HEK293 (cell line): ENCODE measurements around the gene SAMD4B.

Experiments used
- ELK4 ChIP-seq: IDR thresholded peaks from 2 replicates; pipeline ENCODE4 v1.6.1; 2011; ENCODE audit warnings: mild to moderate bottlenecking, low read depth, low read length, borderline replicate concordance
- ZFP3 ChIP-seq: fragments of 450-650 bp; formaldehyde crosslinking; IDR thresholded peaks from 2 replicates; pipeline ENCODE4 v1.5.1; 2016; ENCODE audit warnings: low read depth, missing biosample characterization, missing genetic modification characterization
- ZFP37 ChIP-seq: fragments of 450-650 bp; formaldehyde crosslinking; IDR thresholded peaks from 2 replicates; pipeline ENCODE4 v1.5.1; 2016; ENCODE audit warnings: missing biosample characterization, missing genetic modification characterization
- ZNF133 ChIP-seq: fragments of 450-650 bp; formaldehyde crosslinking; IDR thresholded peaks from 2 replicates; pipeline ENCODE4 v1.5.1; 2016; ENCODE audit warnings: missing biosample characterization, missing genetic modification characterization
- ZNF174 ChIP-seq: fragments of 450-650 bp; formaldehyde crosslinking; IDR thresholded peaks from 2 replicates; pipeline ENCODE4 v1.5.0; 2017; ENCODE audit warnings: missing biosample characterization, mild to moderate bottlenecking, missing genetic modification characterization
- ZNF433 ChIP-seq: fragments of 450-650 bp; formaldehyde crosslinking; IDR thresholded peaks from 2 replicates; pipeline ENCODE4 v1.5.1; 2016; ENCODE audit warnings: missing biosample characterization, missing genetic modification characterization, low read depth
- ZNF660 ChIP-seq: fragments of 450-650 bp; IDR thresholded peaks from 2 replicates; pipeline ENCODE4 v1.5.1; 2018; ENCODE audit warnings: missing biosample characterization, mild to moderate bottlenecking, missing genetic modification characterization
- ZNF677 ChIP-seq: fragments of 450-650 bp; IDR thresholded peaks from 2 replicates; pipeline ENCODE4 v1.5.0; 2018; ENCODE audit warnings: missing biosample characterization, mild to moderate bottlenecking, missing genetic modification characterization, moderate library complexity
- TF ChIP-seq, protein P1 (sequence below): fragments of 450-650 bp; formaldehyde crosslinking; IDR thresholded peaks from 2 replicates; pipeline ENCODE4 v1.5.1; 2016; ENCODE audit warnings: missing biosample characterization, missing genetic modification characterization
- TF ChIP-seq, protein P2 (sequence below): fragments of 450-650 bp; formaldehyde crosslinking; IDR thresholded peaks from 2 replicates; pipeline ENCODE4 v1.5.1; 2016; ENCODE audit warnings: missing biosample characterization, missing genetic modification characterization, low read depth

- TF ChIP-seq ZFP37 (tag by site-specific recombination) = no peak
- TF ChIP-seq, protein P1, sequence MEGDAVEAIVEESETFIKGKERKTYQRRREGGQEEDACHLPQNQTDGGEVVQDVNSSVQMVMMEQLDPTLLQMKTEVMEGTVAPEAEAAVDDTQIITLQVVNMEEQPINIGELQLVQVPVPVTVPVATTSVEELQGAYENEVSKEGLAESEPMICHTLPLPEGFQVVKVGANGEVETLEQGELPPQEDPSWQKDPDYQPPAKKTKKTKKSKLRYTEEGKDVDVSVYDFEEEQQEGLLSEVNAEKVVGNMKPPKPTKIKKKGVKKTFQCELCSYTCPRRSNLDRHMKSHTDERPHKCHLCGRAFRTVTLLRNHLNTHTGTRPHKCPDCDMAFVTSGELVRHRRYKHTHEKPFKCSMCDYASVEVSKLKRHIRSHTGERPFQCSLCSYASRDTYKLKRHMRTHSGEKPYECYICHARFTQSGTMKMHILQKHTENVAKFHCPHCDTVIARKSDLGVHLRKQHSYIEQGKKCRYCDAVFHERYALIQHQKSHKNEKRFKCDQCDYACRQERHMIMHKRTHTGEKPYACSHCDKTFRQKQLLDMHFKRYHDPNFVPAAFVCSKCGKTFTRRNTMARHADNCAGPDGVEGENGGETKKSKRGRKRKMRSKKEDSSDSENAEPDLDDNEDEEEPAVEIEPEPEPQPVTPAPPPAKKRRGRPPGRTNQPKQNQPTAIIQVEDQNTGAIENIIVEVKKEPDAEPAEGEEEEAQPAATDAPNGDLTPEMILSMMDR (tag by site-specific recombination) = no peak
- no peak for TF ChIP-seq ELK4
- TF ChIP-seq ZNF174 (tag by site-specific recombination) = no peak
- TF ChIP-seq ZNF677 = no peak
- TF ChIP-seq ZNF133 (tag by site-specific recombination) = no peak
- TF ChIP-seq ZNF660 (tag by site-specific recombination) = no peak
- TF ChIP-seq, protein P2, sequence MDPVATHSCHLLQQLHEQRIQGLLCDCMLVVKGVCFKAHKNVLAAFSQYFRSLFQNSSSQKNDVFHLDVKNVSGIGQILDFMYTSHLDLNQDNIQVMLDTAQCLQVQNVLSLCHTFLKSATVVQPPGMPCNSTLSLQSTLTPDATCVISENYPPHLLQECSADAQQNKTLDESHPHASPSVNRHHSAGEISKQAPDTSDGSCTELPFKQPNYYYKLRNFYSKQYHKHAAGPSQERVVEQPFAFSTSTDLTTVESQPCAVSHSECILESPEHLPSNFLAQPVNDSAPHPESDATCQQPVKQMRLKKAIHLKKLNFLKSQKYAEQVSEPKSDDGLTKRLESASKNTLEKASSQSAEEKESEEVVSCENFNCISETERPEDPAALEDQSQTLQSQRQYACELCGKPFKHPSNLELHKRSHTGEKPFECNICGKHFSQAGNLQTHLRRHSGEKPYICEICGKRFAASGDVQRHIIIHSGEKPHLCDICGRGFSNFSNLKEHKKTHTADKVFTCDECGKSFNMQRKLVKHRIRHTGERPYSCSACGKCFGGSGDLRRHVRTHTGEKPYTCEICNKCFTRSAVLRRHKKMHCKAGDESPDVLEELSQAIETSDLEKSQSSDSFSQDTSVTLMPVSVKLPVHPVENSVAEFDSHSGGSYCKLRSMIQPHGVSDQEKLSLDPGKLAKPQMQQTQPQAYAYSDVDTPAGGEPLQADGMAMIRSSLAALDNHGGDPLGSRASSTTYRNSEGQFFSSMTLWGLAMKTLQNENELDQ (tag by site-specific recombination) = no peak
- TF ChIP-seq ZFP3 = no peak
- no peak for TF ChIP-seq ZNF433 (tag by site-specific recombination)
Measured at GRCh38 chr19:39382991-39383828, 41.0 kb downstream of the SAMD4B start.
